ENCODE measurements around the gene ANKS6.

ANKS6 gene

DNA sequence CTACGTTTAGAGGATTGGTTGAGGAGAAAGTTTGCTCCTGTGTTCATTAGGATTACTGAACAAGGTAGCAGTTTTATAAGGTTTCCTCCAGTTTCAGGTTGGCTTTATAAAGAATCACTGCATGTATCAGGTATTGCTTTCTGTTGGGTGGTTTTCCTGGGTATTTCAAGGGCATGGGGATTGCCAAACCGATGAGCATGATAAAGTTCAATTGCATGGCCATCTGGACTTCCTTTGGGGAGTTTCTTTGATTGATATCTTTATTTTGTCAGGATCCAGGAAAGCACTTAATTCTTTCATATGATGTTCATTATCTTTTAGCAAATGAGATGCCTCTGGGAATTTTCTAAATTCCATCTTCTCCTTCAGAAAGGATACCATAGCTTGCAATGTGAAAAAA, 77.3 kb downstream of the ANKS6 start:
- DNase-seq, result no peak
- intact Hi-C loops (cut with DNase I), result no loop called here

DNA sequence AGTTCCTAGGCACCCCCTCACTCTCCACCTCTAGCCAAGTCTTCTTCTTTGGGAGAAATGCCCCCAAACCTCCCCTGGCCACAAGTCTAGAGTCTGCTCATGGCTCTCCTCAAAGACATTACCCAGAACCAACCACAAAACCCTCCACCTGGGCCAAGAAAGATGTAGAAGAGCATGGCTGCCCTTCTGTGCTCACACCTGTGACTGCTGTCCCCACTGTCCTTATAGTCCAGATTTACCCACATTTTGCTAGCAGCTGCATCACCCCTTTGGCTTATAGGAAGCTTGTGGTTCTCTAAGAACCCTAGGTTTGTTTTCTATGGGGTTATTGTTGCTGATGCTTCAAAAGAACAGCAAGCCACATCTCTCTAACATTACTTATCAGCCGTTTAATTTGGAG, 81.5 kb downstream of the ANKS6 start:
- DNase-seq, result no peak
- intact Hi-C loops (cut with DNase I), result no loop called here

DNA sequence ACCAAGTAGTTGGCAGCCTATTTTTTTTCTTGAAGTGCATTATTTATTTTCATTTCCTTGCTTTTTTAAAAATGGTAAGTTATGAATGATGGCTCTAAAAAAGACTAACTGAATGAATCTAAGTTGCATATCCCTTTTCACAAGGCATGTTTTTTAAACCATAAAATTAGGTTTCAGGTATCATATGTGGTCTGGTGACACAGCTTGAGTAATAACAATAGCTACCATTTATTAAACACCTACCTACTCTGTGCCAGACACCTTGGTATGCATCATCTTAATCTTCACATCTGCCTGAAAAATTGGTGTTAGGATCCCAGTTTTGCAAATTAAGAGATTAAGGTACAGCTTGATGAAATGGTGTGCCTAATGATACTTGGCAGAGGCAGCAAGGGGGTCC, 83.4 kb downstream of the ANKS6 start:
- intact Hi-C loops (cut with DNase I), result no loop called here
- no peak for DNase-seq

DNA sequence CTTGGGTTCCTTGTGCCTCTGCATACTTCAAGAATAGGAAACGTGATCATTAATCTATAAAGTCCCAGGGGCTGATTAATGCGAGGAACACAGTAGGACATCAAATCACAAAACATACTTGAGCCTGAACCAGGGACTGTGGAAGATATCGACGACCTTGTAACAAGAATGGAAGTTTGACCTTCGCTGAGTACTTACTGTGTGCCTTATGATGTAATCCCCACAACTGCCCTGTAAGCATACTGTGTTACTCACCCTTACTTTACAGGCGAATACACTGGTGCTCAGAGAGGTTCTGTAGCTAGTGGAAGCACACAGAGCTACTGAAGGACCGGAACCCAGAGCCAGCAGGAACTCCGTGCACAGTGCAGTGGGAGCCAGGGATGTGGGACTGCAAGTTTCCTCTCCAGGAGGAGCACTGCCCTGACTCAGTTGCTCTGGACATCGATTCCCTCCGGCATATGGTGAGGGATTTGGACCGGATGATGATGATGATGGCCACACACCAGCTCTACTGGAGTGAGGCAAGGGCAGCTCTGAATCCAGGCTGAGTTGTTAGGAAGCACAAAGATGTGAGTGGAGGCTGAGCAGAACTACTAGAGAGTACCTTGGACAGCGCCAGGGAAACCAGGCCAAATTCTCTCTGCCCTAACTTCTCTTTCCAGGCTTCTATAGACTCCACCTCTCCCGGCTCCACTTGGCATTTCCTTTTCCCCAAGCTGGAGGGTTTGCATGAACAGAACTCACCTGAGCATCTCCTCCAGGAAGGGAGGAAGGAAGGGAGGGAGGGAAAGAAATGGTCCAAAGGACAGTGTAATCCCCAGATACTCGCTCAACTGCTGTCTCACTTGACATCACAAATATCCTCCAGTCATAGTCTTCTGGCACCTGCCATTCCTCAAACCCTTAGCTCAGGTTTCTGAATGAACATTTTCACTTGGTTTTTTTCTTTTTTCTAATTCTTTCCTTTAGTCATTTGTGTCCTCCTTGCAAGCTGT, 86.1 kb downstream of the ANKS6 start:
- intact Hi-C loops (cut with DNase I), result no loop called here
- no peak for DNase-seq

DNA sequence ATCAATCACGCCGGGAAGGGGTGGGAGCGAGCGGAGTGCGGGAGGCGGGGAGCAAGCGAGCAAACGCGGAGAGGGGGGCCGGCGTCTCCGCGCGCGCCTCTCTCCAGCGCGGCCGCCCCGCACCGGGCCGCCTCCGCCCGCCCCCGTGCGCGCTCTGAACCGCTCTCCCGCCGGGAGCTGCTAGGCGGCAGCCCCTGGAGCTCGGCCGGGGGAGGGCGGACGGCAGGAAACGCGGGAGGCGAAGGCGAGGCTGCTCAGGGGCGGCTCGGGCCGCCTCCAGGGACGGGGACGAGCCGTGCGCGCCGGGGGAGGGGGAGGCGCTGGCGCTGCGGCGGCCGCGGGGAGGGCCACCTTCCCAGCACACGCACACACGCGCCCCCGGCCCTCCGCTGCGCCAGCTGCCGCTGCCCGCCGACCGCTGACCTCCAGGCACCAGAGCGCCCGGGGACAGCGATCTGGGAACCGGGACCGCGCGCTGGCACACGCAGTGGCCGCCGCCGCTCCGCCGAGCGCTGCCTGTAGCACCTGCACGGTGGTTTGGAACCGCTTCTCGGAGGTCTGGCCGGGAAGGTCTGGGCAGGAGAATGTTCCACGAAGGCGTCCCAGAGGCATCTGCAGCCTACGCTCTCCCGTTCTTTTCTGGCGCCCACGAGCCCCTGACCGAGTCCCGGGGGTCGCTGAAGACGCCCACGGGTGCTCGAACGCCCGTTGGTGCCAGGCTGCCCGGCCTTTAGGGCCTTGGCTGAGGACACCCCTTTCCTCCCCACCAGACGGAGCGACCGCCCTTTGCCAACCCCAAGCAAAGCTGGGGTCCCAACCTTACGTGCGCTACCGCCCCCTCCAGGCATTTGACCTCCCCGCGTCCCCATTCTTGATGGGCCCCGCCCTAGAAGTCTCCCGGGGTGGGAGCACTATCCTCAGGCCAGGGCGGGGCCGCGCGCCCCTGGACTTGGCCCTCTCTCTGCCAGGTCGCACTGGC, 87.1 kb downstream of the ANKS6 start, which contains the start of gene GABBR2:
TSS of gene GABBR2 (minus strand) at position 3 of the 979 bp plus-strand sequence. CDS start 198 bp downstream, outside the sequence.
- peak in 26 of 42 donors; percentile 17 to 65 (median 30) for DNase-seq
- intact Hi-C loops (cut with DNase I), result no loop called here

DNA sequence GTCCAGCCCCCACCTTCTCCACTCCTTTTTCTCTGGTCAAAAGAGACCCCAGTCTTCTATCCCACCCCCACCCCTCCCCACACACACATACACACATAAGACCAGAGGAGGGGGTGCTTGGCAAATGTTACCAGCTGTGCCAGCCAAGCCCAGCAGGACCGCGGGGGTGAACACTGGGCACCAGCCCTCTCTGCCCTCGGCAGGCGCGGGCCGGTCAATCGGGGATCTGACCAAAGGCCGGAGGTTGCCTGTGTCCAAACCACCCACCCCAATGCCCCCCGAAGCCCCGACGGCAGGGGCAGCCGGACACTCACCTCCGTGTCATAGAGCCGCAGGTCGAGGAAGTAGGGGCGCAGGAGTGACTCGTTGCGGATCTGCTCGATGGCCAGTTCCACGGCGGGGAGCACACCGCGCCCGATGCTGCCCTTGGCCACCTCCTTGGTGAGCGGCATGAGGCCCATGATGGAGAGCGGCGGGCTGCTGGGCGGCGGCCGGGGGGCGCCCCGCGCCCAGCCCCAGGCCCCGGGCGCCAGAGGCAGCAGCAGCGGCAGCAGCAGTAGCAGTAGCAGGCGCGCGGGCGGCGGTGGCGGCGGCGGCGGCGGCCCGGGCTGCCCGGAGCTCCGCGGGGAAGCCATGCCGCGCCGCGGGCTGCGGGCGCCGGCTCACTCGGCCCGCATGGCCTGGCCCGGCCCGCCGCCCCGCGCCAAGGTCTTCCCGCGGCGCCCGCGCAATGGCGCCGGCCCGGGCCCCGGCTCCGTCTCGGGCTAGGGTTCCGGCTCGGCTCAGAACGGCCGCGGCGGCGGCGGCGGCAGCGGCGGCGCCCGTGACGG, 88.0 kb downstream of the ANKS6 start:
- intact Hi-C loops (cut with DNase I), result no loop called here
- DNase-seq, result no peak

DNA sequence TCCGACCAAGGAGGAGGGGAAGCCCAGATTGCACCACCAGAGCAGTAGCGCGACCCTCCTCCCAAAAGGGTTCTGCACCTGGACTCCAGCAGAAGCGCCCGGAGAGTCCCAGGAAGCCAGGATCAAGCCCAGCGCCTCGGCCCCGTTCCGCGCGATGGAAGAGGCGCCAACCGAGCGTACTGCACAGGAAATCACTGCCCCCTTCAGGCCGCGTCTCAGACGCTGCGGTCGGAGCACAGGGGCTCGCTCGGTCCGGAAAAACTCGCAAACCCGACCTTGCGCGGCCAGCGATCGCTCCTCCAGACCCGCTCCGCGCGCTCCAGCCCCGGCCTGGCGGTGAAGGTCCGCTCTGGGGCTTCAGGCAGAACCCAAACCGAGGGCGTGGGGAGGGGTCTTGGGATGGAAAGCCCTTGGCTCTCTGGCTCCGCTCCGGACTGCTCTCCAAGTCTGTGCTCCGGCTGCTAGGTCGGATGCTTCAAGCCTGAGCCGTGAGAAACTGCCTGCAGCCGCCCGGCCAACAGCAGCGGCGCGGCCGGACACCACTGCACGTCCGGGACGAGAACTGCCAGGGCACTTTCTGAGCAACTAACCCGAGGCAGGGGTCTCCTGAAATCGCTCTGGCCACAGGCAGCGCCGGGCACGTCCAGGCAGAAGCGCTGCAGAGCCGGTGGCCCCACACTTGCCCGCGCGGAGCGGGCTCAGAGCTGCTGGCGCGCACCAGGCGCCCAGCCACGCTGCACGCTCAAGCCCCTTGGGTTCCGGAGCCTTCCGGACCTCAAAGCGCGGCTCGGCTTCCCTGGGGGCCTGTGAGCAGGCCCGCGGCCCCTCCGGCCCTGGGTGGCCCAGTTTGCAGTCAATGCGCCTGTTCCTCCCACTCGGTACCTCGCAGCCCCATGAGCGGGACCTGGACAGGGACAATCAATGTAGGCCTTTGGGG, 88.9 kb downstream of the ANKS6 start:
- intact Hi-C loops (cut with DNase I), result no loop called here
- peak in 41 of 42 donors; percentile 32 to 79 (median 66) for DNase-seq

DNA sequence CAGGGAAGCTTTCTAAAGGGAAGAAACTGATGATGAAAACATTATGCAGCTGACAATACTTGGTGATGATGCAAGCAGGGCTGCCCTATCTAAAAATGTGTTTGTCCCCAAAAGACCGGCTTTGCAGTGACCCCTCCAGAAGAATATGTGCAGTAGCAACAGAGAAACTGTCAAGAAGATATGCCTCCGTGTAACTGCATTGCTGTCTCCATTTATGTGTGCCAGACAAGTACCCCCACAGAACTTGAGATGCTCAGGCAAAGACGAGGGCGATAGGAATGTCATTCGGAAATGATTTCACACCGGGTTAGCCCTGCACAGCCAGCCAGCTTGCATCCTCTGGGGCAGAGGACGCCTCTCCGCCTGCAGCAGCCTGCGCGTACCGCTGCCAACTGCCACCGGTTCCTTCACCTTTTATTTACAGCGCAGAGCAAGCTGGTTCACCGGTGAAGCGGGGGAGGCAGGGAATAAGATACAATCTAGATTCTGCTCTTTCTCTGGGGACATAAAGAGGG, 89.6 kb downstream of the ANKS6 start:
- peak in 10 of 42 donors; percentile 7 to 49 (median 26) for DNase-seq

DNA sequence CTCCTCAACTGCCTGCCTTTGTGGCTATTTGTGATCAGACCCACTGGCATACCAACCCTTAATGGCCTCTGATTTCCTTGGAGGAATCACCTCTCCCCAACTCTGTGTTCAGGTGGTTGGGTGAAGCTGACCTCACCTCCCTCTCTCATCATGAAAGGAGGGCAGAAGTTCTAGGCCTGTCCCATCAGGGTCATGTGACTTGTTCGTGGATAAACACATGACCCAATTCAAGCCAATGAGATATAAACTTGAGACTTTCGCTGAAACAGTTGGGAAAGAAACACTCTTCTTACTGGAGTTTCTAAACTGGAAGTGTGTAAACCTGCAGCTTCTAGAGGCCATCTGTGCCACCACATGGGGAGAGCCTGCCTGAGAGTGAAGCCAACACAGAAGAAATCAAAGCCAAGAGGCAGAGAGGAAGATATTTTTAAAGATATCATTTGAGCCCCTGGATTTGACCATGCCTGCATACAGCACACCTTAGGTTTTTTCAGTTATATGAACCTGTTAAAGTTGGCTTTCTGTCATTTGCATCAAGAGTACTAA, 93.4 kb downstream of the ANKS6 start:
- intact Hi-C loops (cut with DNase I), result no loop called here
- DNase-seq, result no peak

More for the DNA sequence above, 89.6 kb downstream of the ANKS6 start:
- intact Hi-C loops (cut with DNase I), result no loop called here

DNA sequence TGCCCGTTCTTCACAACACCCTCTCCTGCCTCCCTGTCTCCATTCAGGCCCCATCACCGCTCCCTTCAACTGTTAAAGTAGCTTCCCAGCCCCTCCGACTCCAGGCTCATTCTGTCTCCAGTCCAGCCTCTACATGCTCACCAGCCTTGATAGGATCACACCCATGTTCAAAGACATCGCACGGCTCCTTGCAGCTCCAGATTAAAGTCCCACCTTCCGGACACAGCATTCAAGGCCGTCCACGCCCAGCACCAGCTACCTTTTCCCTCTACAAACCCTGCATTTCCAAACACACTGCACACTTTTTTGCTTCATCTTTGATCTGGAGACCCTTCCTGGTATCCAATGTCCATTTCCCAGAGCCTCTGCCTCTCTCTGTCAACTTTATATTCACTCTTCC, 94.0 kb downstream of the ANKS6 start:
- no peak for DNase-seq
- intact Hi-C loops (cut with DNase I), result no loop called here

DNA sequence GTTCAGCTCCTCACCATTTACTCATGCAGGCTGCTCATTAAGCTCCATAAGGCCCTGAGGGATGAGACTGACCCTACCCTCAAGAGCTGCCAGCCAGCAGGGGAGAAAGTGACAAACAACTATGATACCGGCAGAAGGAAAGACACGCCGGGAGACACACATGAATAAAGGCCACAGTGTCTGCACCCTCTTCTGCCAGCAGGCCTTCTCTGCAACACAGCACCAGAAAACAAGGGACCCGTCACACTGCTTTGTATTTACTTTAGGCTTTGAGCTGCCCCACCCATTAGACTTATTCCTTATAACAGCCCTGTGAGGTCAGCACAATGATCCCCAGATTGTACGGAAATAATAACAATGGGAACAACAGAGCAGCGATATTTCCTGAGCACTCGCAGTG, 94.8 kb downstream of the ANKS6 start:
- intact Hi-C loops (cut with DNase I), result no loop called here
- DNase-seq, result no peak

DNA sequence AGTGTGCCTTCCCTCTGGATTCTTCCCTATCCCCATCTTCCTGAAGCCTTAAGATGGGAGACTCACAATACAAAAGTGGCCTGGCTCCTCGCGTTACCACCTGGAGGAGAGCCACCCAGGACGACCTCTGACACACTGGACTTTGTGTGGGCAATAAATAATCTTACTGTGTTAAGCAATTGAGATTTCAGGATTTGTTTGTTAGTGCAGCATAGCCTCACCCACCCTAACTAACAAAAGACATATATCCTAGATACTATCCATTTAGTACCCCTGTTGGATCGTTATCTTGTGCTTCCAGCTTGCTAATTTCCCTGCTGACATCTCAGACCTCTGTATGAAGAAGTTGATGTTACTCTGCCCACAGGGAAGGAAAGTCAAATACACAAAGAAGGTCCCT, 95.6 kb downstream of the ANKS6 start:
- DNase-seq, result no peak
- intact Hi-C loops (cut with DNase I), result no loop called here

DNA sequence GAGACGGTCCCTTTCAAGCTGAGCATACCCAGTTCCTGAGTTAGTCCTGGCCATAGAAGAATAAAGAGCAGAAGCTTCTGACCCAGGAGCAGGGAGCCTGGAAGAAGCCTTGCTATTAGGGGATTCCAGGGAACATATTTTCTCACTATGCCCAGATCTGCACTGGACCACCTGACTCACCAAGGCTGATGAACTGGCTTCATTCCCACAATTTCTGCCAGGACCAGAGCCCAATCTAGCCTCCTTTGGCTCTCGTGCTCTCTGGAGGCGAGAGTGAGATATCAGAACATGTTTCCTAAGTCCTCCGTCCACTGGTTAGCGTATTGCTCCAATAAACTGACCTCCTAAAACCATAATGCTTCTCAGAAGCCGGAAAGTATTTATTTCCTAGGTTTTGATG, 97.5 kb downstream of the ANKS6 start:
- no peak for DNase-seq
- intact Hi-C loops (cut with DNase I), result no loop called here

DNA sequence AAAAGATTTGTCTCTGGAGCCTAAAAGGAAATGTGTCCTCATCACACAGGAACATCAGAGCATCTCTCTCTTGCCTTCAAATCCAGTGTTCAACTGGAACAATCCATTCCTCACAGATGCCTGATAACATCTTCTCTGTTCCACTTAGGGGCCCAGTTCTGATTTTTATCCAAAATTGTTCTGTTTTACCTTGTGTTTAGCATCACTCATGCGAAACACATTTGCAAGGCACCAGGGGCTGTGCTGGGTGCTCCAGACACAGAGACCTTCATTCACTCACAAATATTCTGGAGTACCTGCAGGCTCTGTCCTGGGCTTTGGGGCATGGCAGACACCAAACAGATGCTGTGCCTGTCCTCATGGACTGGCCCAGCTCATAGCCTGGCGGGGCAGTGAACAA, 101.4 kb downstream of the ANKS6 start:
- intact Hi-C loops (cut with DNase I), result no loop called here
- no peak for DNase-seq

DNA sequence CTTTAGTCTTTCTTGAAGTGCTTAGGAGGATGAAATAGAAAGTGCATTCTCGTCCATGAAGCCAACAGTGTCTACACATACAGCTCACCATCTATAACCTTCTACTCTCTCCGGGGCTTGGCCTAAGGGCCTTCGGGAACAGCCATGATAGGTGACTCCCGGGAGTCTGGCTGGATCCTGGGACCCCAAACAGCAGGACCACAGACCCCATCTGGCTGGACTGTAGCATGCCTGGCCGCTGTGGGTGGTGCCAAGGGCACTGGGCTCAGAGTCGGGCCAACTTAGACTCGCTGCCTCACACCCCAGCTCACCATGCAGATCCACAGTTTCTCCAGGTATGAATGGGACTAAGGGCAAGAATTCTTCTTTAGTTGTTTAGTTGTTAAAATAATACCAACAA, 104.0 kb downstream of the ANKS6 start:
- no peak for DNase-seq
- intact Hi-C loops (cut with DNase I), result no loop called here

DNA sequence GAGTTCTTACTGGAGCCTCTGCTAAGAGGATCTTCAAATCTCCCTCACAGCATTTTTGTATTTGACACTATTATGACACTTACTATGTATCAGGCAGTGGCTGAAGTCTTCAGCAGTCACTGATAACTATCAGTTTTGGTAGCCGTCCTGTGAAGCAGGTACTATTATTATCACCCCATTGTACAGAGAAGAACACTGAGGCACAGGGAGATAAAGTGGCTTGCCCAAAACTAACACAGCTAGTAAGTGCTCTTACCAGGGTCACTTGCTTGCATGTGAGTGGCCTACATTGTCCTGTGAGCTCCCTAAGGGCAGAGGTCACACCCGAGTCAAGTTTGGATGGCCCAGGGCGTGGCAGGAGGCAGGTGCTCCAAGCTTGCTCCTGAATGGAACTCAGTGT, 104.5 kb downstream of the ANKS6 start:
- intact Hi-C loops (cut with DNase I), result no loop called here
- DNase-seq, result no peak

DNA sequence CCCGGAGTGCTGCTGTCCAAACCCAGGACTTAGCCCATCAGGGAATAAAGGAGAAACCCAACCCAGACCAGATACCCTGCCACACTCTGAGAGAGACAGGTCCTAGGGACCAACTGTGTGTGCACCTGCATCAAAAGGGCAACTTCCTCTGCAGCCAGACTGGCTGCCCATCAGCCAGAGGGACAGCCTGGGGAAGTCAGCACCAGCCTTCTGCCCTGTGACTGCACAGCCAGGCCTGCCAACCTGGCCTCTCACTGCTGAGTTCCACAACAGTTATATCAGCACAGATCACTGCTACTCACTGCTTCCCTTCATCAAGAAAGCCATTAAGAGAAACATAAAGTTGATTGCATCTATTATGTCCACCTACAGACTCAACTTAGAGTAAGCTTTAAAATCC, 105.7 kb downstream of the ANKS6 start:
- intact Hi-C loops (cut with DNase I), result no loop called here
- no peak for DNase-seq
